GM12872 (cell line): Measurements from ENCODE around the gene SORCS2.

Experiments used
- CTCF ChIP-seq: IDR thresholded peaks from 3 replicates; pipeline ENCODE4 v1.5.1; 2011; ENCODE audit warnings: low read depth, mild to moderate bottlenecking, low read length, moderate library complexity; ENCODE audit not compliant: insufficient read depth

Gene SORCS2

GRCh38 chr4:7505116-7505900 is 313.0 kb downstream of the SORCS2 start:
- TF ChIP-seq CTCF: no peak

GRCh38 chr4:7506119-7506518 is 313.8 kb downstream of the SORCS2 start:
- no peak for TF ChIP-seq CTCF

GRCh38 chr4:7506572-7506971 is 314.2 kb downstream of the SORCS2 start:
- no peak for TF ChIP-seq CTCF

GRCh38 chr4:7507381-7507780 is 315.0 kb downstream of the SORCS2 start:
- TF ChIP-seq CTCF: no peak

GRCh38 chr4:7510066-7510465 is 317.7 kb downstream of the SORCS2 start:
- TF ChIP-seq CTCF: no peak

- TF ChIP-seq CTCF: no peak
Measured at GRCh38 chr4:7510538-7510937, 318.2 kb downstream of the SORCS2 start.

GRCh38 chr4:7511525-7511924 is 319.2 kb downstream of the SORCS2 start:
- no peak for TF ChIP-seq CTCF
